Measurements from ENCODE around the gene PROM1. TPM values are rescaled to one million over a fixed set of nuclear protein-coding genes. Genes with fewer than 3 reads are reported as not detected.
A peak's percentile ranks its signal among the peaks of the same experiment; 100 is the strongest.

Gene PROM1
- total and polyA plus RNA-seq, 2 experiments from 2014 or later: 36.6 to 66.6 TPM

DNA sequence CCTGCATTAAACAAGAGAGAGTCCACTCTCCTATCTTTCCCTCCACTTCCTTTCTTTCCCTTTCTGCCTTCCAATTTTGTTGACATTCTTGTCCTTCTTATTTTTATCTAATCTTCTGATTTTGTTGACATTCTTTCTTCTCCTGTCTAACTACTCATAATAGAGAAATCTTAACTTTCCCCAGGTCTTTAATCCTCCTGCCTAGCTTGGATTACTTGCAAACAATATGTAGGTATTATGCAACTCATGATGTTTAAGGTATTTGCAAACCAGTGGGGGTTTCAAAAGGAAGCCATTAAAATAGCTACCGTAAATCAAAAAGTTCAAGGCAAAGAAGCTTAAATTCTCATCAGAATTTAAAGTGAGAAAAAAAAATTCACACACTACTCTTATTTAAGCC lies 53.9 kb downstream of the PROM1 start (continued):
- TF ChIP-seq, protein P1, sequence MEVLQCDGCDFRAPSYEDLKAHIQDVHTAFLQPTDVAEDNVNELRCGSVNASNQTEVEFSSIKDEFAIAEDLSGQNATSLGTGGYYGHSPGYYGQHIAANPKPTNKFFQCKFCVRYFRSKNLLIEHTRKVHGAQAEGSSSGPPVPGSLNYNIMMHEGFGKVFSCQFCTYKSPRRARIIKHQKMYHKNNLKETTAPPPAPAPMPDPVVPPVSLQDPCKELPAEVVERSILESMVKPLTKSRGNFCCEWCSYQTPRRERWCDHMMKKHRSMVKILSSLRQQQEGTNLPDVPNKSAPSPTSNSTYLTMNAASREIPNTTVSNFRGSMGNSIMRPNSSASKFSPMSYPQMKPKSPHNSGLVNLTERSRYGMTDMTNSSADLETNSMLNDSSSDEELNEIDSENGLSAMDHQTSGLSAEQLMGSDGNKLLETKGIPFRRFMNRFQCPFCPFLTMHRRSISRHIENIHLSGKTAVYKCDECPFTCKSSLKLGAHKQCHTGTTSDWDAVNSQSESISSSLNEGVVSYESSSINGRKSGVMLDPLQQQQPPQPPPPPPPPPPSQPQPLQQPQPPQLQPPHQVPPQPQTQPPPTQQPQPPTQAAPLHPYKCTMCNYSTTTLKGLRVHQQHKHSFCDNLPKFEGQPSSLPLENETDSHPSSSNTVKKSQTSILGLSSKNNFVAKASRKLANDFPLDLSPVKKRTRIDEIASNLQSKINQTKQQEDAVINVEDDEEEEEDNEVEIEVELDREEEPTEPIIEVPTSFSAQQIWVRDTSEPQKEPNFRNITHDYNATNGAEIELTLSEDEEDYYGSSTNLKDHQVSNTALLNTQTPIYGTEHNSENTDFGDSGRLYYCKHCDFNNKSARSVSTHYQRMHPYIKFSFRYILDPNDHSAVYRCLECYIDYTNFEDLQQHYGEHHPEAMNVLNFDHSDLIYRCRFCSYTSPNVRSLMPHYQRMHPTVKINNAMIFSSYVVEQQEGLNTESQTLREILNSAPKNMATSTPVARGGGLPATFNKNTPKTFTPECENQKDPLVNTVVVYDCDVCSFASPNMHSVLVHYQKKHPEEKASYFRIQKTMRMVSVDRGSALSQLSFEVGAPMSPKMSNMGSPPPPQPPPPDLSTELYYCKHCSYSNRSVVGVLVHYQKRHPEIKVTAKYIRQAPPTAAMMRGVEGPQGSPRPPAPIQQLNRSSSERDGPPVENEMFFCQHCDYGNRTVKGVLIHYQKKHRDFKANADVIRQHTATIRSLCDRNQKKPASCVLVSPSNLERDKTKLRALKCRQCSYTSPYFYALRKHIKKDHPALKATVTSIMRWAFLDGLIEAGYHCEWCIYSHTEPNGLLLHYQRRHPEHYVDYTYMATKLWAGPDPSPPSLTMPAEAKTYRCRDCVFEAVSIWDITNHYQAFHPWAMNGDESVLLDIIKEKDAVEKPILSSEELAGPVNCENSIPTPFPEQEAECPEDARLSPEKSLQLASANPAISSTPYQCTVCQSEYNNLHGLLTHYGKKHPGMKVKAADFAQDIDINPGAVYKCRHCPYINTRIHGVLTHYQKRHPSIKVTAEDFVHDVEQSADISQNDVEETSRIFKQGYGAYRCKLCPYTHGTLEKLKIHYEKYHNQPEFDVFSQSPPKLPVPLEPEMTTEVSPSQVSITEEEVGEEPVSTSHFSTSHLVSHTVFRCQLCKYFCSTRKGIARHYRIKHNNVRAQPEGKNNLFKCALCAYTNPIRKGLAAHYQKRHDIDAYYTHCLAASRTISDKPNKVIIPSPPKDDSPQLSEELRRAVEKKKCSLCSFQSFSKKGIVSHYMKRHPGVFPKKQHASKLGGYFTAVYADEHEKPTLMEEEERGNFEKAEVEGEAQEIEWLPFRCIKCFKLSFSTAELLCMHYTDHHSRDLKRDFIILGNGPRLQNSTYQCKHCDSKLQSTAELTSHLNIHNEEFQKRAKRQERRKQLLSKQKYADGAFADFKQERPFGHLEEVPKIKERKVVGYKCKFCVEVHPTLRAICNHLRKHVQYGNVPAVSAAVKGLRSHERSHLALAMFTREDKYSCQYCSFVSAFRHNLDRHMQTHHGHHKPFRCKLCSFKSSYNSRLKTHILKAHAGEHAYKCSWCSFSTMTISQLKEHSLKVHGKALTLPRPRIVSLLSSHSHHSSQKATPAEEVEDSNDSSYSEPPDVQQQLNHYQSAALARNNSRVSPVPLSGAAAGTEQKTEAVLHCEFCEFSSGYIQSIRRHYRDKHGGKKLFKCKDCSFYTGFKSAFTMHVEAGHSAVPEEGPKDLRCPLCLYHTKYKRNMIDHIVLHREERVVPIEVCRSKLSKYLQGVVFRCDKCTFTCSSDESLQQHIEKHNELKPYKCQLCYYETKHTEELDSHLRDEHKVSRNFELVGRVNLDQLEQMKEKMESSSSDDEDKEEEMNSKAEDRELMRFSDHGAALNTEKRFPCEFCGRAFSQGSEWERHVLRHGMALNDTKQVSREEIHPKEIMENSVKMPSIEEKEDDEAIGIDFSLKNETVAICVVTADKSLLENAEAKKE (CRISPR knock-in tag; IDR thresholded peaks at IDR 0.05): no peak
- no peak for TF ChIP-seq REST (IDR thresholded peaks at IDR 0.05; ENCODE audit: unreplicated experiment)
- TF ChIP-seq EZH2 (IDR thresholded peaks at IDR 0.05; ENCODE audit: low read depth, unreplicated experiment): no peak
- no peak for TF ChIP-seq NANOG (IDR thresholded peaks at IDR 0.05; ENCODE audit: borderline replicate concordance)

DNA sequence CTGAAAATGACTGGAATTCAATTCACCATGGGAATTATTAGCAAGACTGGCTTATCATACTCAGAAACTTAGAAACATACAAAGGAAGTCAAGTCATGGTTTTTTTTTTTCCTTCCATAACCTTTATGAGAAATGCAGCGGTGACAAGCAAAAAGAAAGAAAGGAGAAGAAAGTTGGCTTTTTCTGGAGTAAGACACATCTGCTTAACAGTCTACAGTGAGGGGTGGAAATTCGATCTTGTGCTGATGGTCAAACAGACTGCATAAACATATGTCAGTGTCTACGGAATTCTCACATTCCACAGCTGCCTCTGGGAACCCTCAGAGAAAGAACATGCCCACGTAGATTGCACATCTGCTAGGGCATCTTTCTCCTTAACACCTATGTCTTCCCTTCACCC lies 54.6 kb downstream of the PROM1 start:
- Mint-ChIP-seq H3K9me3 (no peaks in the 10 kb centered on the region), H3K27ac (no peak overlapping the region), H3K36me3 (ENCODE audit: low read depth) (peaks cover 12% of the 10 kb centered on the region), H3K4me3 (peak overlapping the region; percentile 17; the same call in 1 of the 3 replicates), H3K4me1 (peaks cover 22% of the 10 kb centered on the region), H3K27me3 (ENCODE audit: insufficient read depth, low read depth, poor library complexity) (no peaks in the 10 kb centered on the region)
- Histone ChIP-seq H3K36me3 (ENCODE audit: insufficient read depth) (peaks cover 4% of the 10 kb centered on the region), H3K27ac (ENCODE audit: low read depth) (peak overlapping the region; percentile 72), H3K27me3 (ENCODE audit: insufficient read depth) (no peaks in the 10 kb centered on the region), H4K20me1 (replicated peaks; ENCODE audit: insufficient read depth) (no peaks in the 10 kb centered on the region), H3F3A (replicated peaks; ENCODE audit: low read depth) (0 out of 2 replicates have a peak, but pooled peaks cover 3% of the 10 kb centered on the region), H3K4me3 (peak overlapping the region; percentile 21), H3K4me1 (ENCODE audit: insufficient read depth) (peaks cover 51% of the 10 kb centered on the region), H3K9me2 (ENCODE audit: insufficient read depth) (no peaks in the 10 kb centered on the region), H2AFZ (no peak overlapping the region), H3K4me2 (peak overlapping the region; percentile 40), H3K79me2 (replicated peaks; ENCODE audit: insufficient read depth) (no peaks in the 10 kb centered on the region)
- DNase-seq (ENCODE audit: low spot score) (peak; percentile 61), ATAC-seq (peak; percentile 51)
- no peak for TF ChIP-seq ETS1 (IDR thresholded peaks at IDR 0.05)
- no peak for TF ChIP-seq REST (IDR thresholded peaks at IDR 0.05; ENCODE audit: unreplicated experiment)
- no peak for TF ChIP-seq ZNF114 (CRISPR knock-in tag; IDR thresholded peaks at IDR 0.05)
- no peak for TF ChIP-seq EZH2 (IDR thresholded peaks at IDR 0.05; ENCODE audit: low read depth, unreplicated experiment)
- TF ChIP-seq EZH2phosphoT487 (IDR thresholded peaks at IDR 0.05; ENCODE audit: unreplicated experiment): no peak
- TF ChIP-seq NANOG (IDR thresholded peaks at IDR 0.05; ENCODE audit: borderline replicate concordance): no peak
